Adrenal gland (tissue), 5 donors: Measurements from ENCODE around the gene NANS.

Source experiments
- POLR2A ChIP-seq, 2 donors: fragments of 450-650 bp; IDR thresholded peaks; one replicate each; pipeline ENCODE4 v1.6.1; 2017; ENCODE audit warnings: antibody characterized with exemption in 2 of 2, mild to moderate bottlenecking in 2 of 2, moderate library complexity in 1 of 2
- TF ChIP-seq, protein P1 (sequence below), 6 experiments: fragments of 450-650 bp in 4 of 6; fragments of 200-600 bp in 2 of 6; sonication (generic) in 1 of 6; IDR thresholded peaks; 1 replicate in 5 of 6; 2 replicates in 1 of 6; pipeline versions ENCODE4 v1.5.1 to v1.8.0; 2016 to 2021; ENCODE audit warnings: antibody characterized with exemption in 6 of 6, mild to moderate bottlenecking in 2 of 6, moderate library complexity in 1 of 6
- donor health status: DM: no; HTN: no; CAD: no.

DNA sequence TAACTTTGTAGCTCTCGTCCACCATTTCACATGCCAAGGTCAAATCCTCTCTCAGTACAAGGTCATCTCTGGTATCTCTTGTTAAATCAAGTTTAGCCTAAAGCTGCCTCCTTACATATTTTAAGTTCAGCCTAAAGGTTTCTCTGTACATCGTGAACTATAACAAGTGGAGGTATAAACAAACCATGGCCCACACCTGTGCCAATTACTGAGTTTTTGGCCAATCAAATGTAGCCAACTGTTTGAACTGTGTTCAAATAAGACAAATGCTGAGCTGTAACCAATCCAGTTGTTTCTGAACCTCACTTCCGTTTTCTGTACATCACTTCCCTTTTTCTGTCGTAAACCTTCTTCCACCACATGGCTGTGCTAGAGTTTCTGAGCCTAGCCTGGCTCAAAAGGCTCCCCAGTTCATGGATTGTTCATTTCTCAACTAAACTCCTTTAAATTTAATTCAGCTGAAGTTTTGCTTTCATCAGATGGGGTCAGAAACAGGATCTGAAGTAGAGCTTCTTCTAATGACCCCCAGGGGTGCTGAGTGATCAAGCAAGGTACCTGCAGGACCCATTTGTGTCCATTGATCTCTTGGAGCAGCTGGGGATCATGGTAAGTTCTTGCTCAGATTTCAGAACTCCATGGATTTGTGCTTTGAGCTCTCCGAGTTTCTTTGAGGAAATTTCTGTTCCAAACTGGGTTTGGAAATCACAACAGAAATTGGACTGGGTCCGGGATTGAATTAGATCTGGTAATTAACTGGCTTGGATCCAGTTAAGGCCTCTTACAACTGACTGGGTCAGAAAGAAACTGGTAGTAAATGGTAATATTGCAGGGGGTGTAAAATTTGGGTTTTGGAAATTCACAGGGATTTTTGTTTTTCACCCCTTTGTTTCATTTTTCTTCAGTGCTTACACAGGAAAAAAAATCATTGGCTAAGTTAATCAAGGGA is 11.0 kb upstream of the NANS start:
- TF ChIP-seq, protein P1, sequence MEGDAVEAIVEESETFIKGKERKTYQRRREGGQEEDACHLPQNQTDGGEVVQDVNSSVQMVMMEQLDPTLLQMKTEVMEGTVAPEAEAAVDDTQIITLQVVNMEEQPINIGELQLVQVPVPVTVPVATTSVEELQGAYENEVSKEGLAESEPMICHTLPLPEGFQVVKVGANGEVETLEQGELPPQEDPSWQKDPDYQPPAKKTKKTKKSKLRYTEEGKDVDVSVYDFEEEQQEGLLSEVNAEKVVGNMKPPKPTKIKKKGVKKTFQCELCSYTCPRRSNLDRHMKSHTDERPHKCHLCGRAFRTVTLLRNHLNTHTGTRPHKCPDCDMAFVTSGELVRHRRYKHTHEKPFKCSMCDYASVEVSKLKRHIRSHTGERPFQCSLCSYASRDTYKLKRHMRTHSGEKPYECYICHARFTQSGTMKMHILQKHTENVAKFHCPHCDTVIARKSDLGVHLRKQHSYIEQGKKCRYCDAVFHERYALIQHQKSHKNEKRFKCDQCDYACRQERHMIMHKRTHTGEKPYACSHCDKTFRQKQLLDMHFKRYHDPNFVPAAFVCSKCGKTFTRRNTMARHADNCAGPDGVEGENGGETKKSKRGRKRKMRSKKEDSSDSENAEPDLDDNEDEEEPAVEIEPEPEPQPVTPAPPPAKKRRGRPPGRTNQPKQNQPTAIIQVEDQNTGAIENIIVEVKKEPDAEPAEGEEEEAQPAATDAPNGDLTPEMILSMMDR (IDR thresholded peaks at IDR 0.05): no peak
- no peak for TF ChIP-seq POLR2A (IDR thresholded peaks at IDR 0.05)
